Measurements from ENCODE around the gene KLHDC1.
"Not testable (repeated sequence)": the region's sequence is repeated elsewhere in the genome, so short reads cannot be mapped to it uniquely, and the experiment has no call there.

KLHDC1 gene

GRCh38 chr14:49767571-49768300 lies 74.8 kb downstream of the KLHDC1 start, which contains the start of gene KLHDC2:
KLHDC2 (plus strand) TSS chr14:49768153; CDS start chr14:49768469, 316 bp downstream.
- peak within 1 kb of the TSS; percentile 90 to 96 for H3K27ac ChIP-seq
- peak within 1 kb of the TSS; percentile 91 for H3K4me3 ChIP-seq
- peak; percentile 91 for DNase-seq (ENCODE audit: low spot score)
- no peak for TF ChIP-seq CTCF (IDR thresholded peaks at IDR 0.05)

GRCh38 chr14:49768301-49769121 lies 75.6 kb downstream of the KLHDC1 start:
- DNase-seq (ENCODE audit: low spot score): peak; percentile 80
- TF ChIP-seq CTCF (IDR thresholded peaks at IDR 0.05): no peak
- Histone ChIP-seq H3K4me3 (peak overlapping the region; percentile 91), H3K27ac (peak overlapping the region; percentile 90 to 96)

- H3K27ac ChIP-seq: peak overlapping the region; percentile 90 to 96
- DNase-seq (ENCODE audit: low spot score): no peak
- TF ChIP-seq CTCF (IDR thresholded peaks at IDR 0.05): no peak
- H3K4me3 ChIP-seq: peak overlapping the region; percentile 91
Measured at GRCh38 chr14:49769171-49769570, 76.3 kb downstream of the KLHDC1 start.

DNA sequence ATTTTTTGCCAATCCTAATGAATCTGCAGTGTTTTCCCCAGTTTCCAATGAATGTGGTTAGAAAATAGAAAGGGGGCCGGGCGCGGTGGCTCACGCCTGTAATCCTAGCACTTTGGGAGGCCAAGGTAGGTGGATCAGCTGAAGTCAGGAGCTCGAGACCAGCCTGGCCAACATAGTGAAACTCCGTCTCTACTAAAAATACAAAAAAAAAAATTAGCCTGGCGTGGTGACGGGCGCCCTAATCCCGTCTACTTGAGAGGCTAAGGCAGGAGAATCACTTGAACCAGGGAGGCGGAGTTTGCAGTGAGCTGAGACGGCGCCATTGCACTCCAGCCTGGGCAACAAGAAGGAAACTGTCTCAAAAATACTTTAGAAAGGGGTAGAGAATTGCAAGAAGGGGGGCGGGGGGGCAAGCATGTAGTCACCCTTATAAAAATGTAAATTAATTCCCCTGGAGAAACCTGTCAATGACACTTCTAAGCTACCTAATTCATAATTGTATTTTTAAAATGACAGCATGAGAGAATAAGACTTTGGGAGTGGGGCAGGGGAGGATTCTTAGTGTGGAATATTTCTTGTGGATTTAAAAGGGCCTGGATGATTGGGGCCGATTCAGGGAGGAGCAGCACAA lies 76.8 kb downstream of the KLHDC1 start:
- Histone ChIP-seq H3K27ac (peak overlapping the region in 1 of 2 donors; percentile 90), H3K4me3 (peak overlapping the region; percentile 91)
- DNase-seq (ENCODE audit: low spot score): no peak
- TF ChIP-seq CTCF (IDR thresholded peaks at IDR 0.05): no peak

GRCh38 chr14:49770212-49770817 lies 77.4 kb downstream of the KLHDC1 start:
- Histone ChIP-seq H3K4me3 (peak overlapping the region; percentile 42), H3K27ac (no peak overlapping the region)
- no peak for TF ChIP-seq CTCF (IDR thresholded peaks at IDR 0.05)
- DNase-seq (ENCODE audit: low spot score): no peak

DNA sequence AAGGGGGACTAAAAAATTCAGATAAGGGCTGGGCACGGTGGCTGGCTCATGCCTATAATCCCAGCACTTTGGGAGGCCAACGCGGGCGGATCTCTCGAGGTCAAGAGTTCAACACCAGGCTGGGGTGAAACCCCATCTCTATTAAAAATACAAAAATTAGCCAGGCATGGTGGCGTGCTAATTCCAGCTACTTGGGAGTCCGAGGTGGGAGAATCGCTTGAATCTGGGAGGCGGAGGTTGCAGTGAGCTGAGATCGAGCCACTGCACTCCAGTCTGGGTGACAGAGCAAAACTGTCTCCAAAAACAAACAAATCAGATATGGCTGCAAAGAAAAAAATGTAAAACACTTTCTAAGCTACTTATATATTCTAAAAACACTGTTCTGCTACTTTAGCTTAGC lies 78.8 kb downstream of the KLHDC1 start:
- not testable (repeated sequence) for H3K27ac ChIP-seq; DNase-seq (ENCODE audit: low spot score); H3K4me3 ChIP-seq

- TF ChIP-seq CTCF (IDR thresholded peaks at IDR 0.05): no peak
- no peak for DNase-seq (ENCODE audit: low spot score)
- no peak overlapping the region for H3K4me3 ChIP-seq
- H3K27ac ChIP-seq: no peak overlapping the region
Measured at GRCh38 chr14:49774106-49774505, 81.2 kb downstream of the KLHDC1 start.
